GM21360 (cell line): ENCODE data around the gene SPOP.
"Not testable (repeated sequence)": the region's sequence is repeated elsewhere in the genome, so short reads cannot be mapped to it uniquely, and the experiment has no call there.

Source experiments
- ATAC-seq: cut with Tn5 transposase; IDR thresholded peaks from one replicate; pipeline ENCODE4 v1.9.1; 2021; ENCODE audit warnings: mild to moderate bottlenecking, moderate library complexity; ENCODE audit not compliant: unreplicated experiment

The SPOP gene

DNA sequence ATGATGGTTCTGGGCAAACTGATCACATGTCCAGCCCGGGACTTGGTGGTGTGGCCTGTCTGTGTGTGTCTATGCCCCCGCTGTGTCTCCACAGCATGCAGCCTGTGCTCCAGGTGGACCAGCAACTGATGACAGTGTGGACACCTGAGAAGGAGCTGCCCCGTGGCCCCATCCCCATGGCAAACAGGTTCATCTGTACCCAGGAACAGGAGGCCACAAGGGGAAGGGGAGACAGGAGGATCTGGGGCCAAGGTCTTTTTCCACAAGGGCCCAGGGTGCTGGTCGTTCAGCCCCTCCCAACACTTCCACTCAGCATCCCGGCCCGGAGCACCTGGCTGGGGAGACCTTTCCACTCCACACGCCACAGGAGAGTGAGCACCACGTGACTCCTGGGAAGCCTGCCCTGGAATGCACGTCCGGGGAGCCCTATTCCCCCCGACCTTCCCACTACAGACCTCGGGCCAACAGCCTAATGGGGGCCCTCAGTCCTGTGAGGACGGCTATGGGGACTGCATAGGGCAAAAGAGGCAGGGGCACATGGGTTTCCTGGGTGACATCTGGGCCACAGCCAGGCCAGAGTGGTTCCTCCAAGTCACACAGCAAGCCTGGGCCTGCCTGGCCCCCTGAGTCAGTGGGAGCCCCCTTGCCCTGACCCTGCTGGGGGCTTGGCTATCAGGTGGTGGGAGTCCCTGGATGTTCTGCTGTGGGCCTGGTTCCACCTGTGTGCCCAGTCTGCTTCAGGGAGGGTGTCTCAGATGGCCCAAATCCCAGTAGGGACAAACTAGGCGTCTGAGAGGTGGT lies 123.0 kb downstream of the SPOP start:
- no peak for ATAC-seq

- ATAC-seq = no peak
These were observed 124.1 kb downstream of the SPOP start for GRCh38 chr17:49553676-49554335.

GRCh38 chr17:49552070-49552751 lies 125.7 kb downstream of the SPOP start:
- ATAC-seq = no peak

- no peak for ATAC-seq
These were observed 126.5 kb downstream of the SPOP start for GRCh38 chr17:49551221-49552069.

- ATAC-seq = not testable (repeated sequence)
These were observed 127.1 kb downstream of the SPOP start for GRCh38 chr17:49550764-49551163.

GRCh38 chr17:49549691-49550678 lies 127.9 kb downstream of the SPOP start:
- ATAC-seq = no peak

DNA sequence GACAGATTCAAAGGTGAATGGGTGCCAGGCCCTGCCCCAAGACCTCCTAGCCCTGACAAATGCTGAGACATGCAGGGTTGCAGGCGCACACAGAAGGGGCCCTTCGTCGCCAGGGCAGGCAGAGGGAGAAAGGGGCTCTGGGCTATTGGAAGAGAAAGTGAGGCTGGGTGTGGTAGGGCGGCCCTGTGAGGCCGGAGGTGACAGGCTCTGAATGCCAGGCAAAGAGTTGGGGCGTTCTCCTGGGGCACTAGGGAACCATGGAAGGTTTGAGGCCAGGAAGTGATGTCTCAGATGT lies 128.6 kb downstream of the SPOP start:
- ATAC-seq = no peak
